K562 (cell line): Measurements from ENCODE around the gene ZNF180. TPM values are rescaled to one million over a fixed set of nuclear protein-coding genes. Genes with fewer than 3 reads are reported as not detected.

Experiments
- ATAC-seq: fragments of 200-7000 bp; cut with Tn5 transposase; 3 replicates; pipeline ENCODE4 v1.9.1; 2020; ENCODE audit warnings: moderate library complexity
- BruUV-seq: library from RNA; stranded (reverse); fragments of 400-500 nt; replicated peaks from 2 replicates; lab custom pipeline; 2021; lab: Mats Ljungman, UMichigan
- CTCF ChIA-PET: fragments of 300-600 bp; formaldehyde crosslinking; extraction: SDS; loops from one replicate; lab custom pipeline; 2021; ENCODE audit warnings: low intra/inter-chr PET ratio; lab: Yijun Ruan, JAX
- POLR2A ChIA-PET: fragments of 300-600, 350-650 bp; sonication (Branson Sonifier 250); formaldehyde crosslinking; extraction: SDS; loops from one replicate; lab custom pipeline; 2021; ENCODE audit warnings: antibody characterized with exemption, inconsistent platforms; lab: Yijun Ruan, JAX
- DNase-seq, 4 experiments: peaks; one replicate each; pipeline versions ENCODE4 v3.0.0 to v3.0.0-alpha.2; 2011 to 2018; ENCODE audit warnings: low spot score in 3 of 4, mixed read lengths in 3 of 4; ENCODE audit errors: extremely low read depth in 1 of 4
- FAIRE-seq: peaks from 2 replicates; lab custom pipeline; 2011; peaks lifted over from hg19 to GRCh38; lab: Jason Lieb, UNC
- H2AFZ ChIP-seq: 2 replicates; pipeline ENCODE4 v1.6.0; 2011; ENCODE audit warnings: low read depth, low read length, control low read depth, inconsistent platforms
- H3K27ac ChIP-seq: fragments of 200-600 bp; 3 replicates; pipeline ENCODE4 v1.8.0; 2011; ENCODE audit warnings: low read depth, mild to moderate bottlenecking, control low read depth, inconsistent platforms, low read length, moderate library complexity, mixed read lengths; ENCODE audit errors: extremely low read depth
- H3K27me3 ChIP-seq, 2 experiments: fragments of 300-600 bp in 1 of 2; 2 replicates in 1 of 2; 3 replicates in 1 of 2; pipeline versions ENCODE4 v1.6.0 to v1.8.0; 2011; ENCODE audit warnings: inconsistent platforms in 2 of 2, low read length in 2 of 2, mild to moderate bottlenecking in 1 of 2, mixed read lengths in 1 of 2, moderate library complexity in 1 of 2; ENCODE audit not compliant: control insufficient read depth in 2 of 2, insufficient read depth in 2 of 2
- H3K36me3 ChIP-seq: fragments of 300-600 bp; 3 replicates; pipeline ENCODE4 v1.8.0; 2011; ENCODE audit warnings: mild to moderate bottlenecking, low read length, inconsistent platforms; ENCODE audit not compliant: control insufficient read depth, insufficient read depth
- H3K4me1 ChIP-seq, 2 experiments: fragments of 200-600 bp in 1 of 2; replicated peaks in 1 of 2; 2 replicates in 1 of 2; 3 replicates in 1 of 2; pipeline versions ENCODE4 v1.5.1 to v1.8.0; 2011; ENCODE audit warnings: inconsistent platforms in 2 of 2, low read length in 2 of 2, mild to moderate bottlenecking in 1 of 2, mixed read lengths in 1 of 2, moderate library complexity in 1 of 2; ENCODE audit not compliant: control insufficient read depth in 2 of 2, insufficient read depth in 2 of 2
- H3K4me2 ChIP-seq: 2 replicates; pipeline ENCODE4 v1.6.1; 2011; ENCODE audit warnings: low read length, control low read depth, inconsistent platforms, mixed read lengths; ENCODE audit not compliant: insufficient read depth
- H3K4me3 ChIP-seq: fragments of 200-600 bp; sonication (generic), shearing (Covaris generic); 2 replicates; pipeline ENCODE4 v1.5.1; 2016; ENCODE audit warnings: control low read depth, inconsistent platforms
- H3K79me2 ChIP-seq: fragments of 200-600 bp; 3 replicates; pipeline ENCODE4 v1.8.0; 2011; ENCODE audit warnings: low read length, inconsistent platforms; ENCODE audit not compliant: control insufficient read depth, insufficient read depth
- H3K9ac ChIP-seq, 2 experiments: 2 replicates each; pipeline versions ENCODE4 v1.6.0 to v1.6.1; 2011; ENCODE audit warnings: low read depth in 2 of 2, low read length in 2 of 2, control low read depth in 1 of 2, inconsistent platforms in 1 of 2, mild to moderate bottlenecking in 1 of 2, mixed read lengths in 1 of 2; ENCODE audit not compliant: insufficient read depth in 1 of 2
- H3K9me1 ChIP-seq: one replicate; pipeline ENCODE4 v1.6.0; 2011; ENCODE audit warnings: inconsistent platforms, mild to moderate bottlenecking, low read length, moderate library complexity; ENCODE audit not compliant: control insufficient read depth, insufficient read depth
- H3K9me3 ChIP-seq: replicated peaks from 2 replicates; pipeline ENCODE4 v1.5.1; 2011; ENCODE audit warnings: low read depth, low read length, inconsistent platforms; ENCODE audit not compliant: control insufficient read depth, insufficient read depth
- H4K20me1 ChIP-seq: replicated peaks from 2 replicates; pipeline ENCODE4 v1.6.1; 2011; ENCODE audit warnings: low read length, inconsistent platforms, mixed read lengths; ENCODE audit not compliant: control insufficient read depth, insufficient read depth
- DMBX1 ChIP-seq: fragments of 250-450 bp; sonication (Bioruptor Pico); IDR thresholded peaks from 2 replicates; pipeline ENCODE4 v1.8.0; 2022; ENCODE audit warnings: inconsistent platforms, mild to moderate bottlenecking, moderate library complexity, borderline replicate concordance
- EP300 ChIP-seq: IDR thresholded peaks from 2 replicates; pipeline ENCODE4 v1.6.1; 2012; ENCODE audit warnings: low read length, improper control_type of control experiment
- FOXK2 ChIP-seq, 2 experiments: fragments of 450-650 bp; IDR thresholded peaks in 1 of 2; conservative IDR thresholded peaks in 1 of 2; 2 replicates each; pipeline ENCODE4 v1.6.1; 2016; ENCODE audit warnings: low read depth in 2 of 2, mild to moderate bottlenecking in 1 of 2
- NFXL1 ChIP-seq: fragments of 450-650 bp; formaldehyde crosslinking; IDR thresholded peaks from 2 replicates; pipeline ENCODE4 v1.4.0; 2021; ENCODE audit warnings: mild to moderate bottlenecking
- PCBP2 ChIP-seq: fragments of 200-400 bp; formaldehyde crosslinking; IDR thresholded peaks from 2 replicates; pipeline ENCODE4 v1.6.1; 2018; ENCODE audit warnings: low read length, low read depth, mild to moderate bottlenecking, moderate library complexity; ENCODE audit not compliant: poor library complexity, severe bottlenecking
- PHB ChIP-seq: fragments of 250-450 bp; sonication (Bioruptor Pico); IDR thresholded peaks from 2 replicates; pipeline ENCODE4 v1.5.0; 2021
- SREBF2 ChIP-seq: sonication (generic); formaldehyde crosslinking; IDR thresholded peaks from 2 replicates; pipeline ENCODE4 v1.4.0; 2020; ENCODE audit warnings: mild to moderate bottlenecking, missing genetic modification reagents
- TFAM ChIP-seq: fragments of 250-450 bp; sonication (Bioruptor Pico); conservative IDR thresholded peaks from 2 replicates; pipeline ENCODE4 v1.5.0; 2021; ENCODE audit warnings: mild to moderate bottlenecking, moderate library complexity
- ZNF121 ChIP-seq: sonication (generic); formaldehyde crosslinking; conservative IDR thresholded peaks from 2 replicates; pipeline ENCODE4 v1.8.0; 2022; ENCODE audit warnings: missing genetic modification reagents
- ZNF507 ChIP-seq: conservative IDR thresholded peaks from 2 replicates; pipeline ENCODE4 v1.6.1; 2017; ENCODE audit warnings: missing genetic modification characterization, missing compliant biosample characterization
- ZNF586 ChIP-seq: fragments of 450-650 bp; formaldehyde crosslinking; conservative IDR thresholded peaks from 2 replicates; pipeline ENCODE4 v1.4.0; 2020; ENCODE audit warnings: mild to moderate bottlenecking, moderate library complexity
- ZNF668 ChIP-seq: fragments of 250-450 bp; sonication (Bioruptor Pico); IDR thresholded peaks from 2 replicates; pipeline ENCODE4 v1.8.0; 2022; ENCODE audit warnings: mild to moderate bottlenecking, inconsistent platforms
- WGBS: fragments of 100-300 bp; shearing (Covaris generic); methylation state at CpG from one replicate; pipeline ENCODE4 v1.1.6; 2016; ENCODE audit warnings: low coverage, mixed read lengths; ENCODE audit not compliant: insufficient coverage; ENCODE audit errors: missing lambda C conversion rate; 5-methylcytosine and 5-hydroxymethylcytosine counted together
- in situ Hi-C: fragments of 300-500 bp; cut with MboI; formaldehyde crosslinking; loops from 4 replicates; pipeline ENCODE4 v1.15.0; 2018; ENCODE audit warnings: inconsistent platforms, mixed read lengths
- intact Hi-C: fragments of 100-400 bp; cut with micrococcal nuclease; formaldehyde crosslinking; loops from 2 replicates; pipeline ENCODE4 v1.14.2; 2022
- polyA plus RNA-seq, 8 experiments: library from polyadenylated mRNA; depleted of rRNA in 4 of 8; stranded (reverse) in 5 of 8; unstranded in 3 of 8; fragments of >200 nt; fragmentation: Nextera tagmentation in 2 of 8; fragmentation: Illumina TruSeq in 1 of 8; extraction: Ambion mirVana in 2 of 8; extraction: Trizol in 1 of 8; gene quantifications; 2 replicates each; pipeline versions ENCODE4 v1.2.1 to v1.2.3, GENCODE V29; 2011 to 2014; ENCODE audit warnings: inconsistent platforms in 1 of 8, missing spikeins in 1 of 8
- total RNA-seq, 7 experiments: library from RNA; depleted of rRNA in 6 of 7; stranded (reverse); fragments of >200 nt in 6 of 7; fragmentation: Illumina TruSeq in 2 of 7; extraction: Trizol in 2 of 7; gene quantifications; 2 replicates each; pipeline versions ENCODE4 v1.2.1 to v1.2.3, GENCODE V29; 2011 to 2021; ENCODE audit warnings: low replicate concordance in 1 of 7
- TF ChIP-seq, protein P1 (sequence below): sonication (generic); formaldehyde crosslinking; IDR thresholded peaks from 2 replicates; pipeline ENCODE4 v1.8.0; 2023; ENCODE audit warnings: mild to moderate bottlenecking, missing genetic modification reagents
- TF ChIP-seq, protein P2 (sequence below): fragments of 450-650 bp; IDR thresholded peaks from 2 replicates; pipeline ENCODE4 v1.6.1; 2014; ENCODE audit warnings: low read depth, mild to moderate bottlenecking, moderate library complexity, borderline replicate concordance
- TF ChIP-seq, protein P3 (sequence below): fragments of 250-450 bp; sonication (Bioruptor Pico); IDR thresholded peaks from 2 replicates; pipeline ENCODE4 v1.8.0; 2021; ENCODE audit warnings: mild to moderate bottlenecking, moderate library complexity
- TF ChIP-seq, protein P4 (sequence below): sonication (generic); formaldehyde crosslinking; IDR thresholded peaks from 2 replicates; pipeline ENCODE4 v1.9.0; 2022; ENCODE audit warnings: mild to moderate bottlenecking, missing genetic modification reagents

The ZNF180 gene
- total and polyA plus RNA-seq, 9 of the 15 experiments (the other 6 are each of a cell fraction or from before 2014, with no cell fraction given), result 1.8 to 8.7 (median 5.9) TPM

DNA sequence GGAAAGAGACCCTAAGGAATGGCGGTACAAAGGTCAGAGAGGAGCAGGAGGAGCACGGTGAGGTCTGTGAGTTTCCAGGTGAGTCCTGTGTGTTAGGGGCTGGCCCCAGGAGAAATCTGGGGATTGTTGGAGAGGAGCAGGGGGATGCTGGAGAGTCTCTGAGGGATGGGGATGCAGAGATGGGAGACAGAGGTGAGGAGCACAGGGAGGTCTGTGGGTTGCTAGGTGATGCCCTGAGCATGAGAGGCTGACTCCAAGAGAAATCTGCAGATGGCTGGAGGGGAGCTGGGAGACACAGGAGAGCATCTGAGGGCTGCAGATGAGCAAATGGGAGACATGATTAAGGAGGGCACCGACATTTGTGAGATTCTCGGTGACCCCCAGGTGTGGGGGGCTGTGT lies 48.0 kb downstream of the ZNF180 start:
- TF ChIP-seq ZNF668 (CRISPR knock-in tag) (no peak), ZNF121 (no peak), PHB (CRISPR knock-in tag) (no peak), SREBF2 (CRISPR knock-in tag) (no peak), ZNF586 (CRISPR knock-in tag) (no peak), PCBP2 (no peak), DMBX1 (no peak), EP300 (no peak), FOXK2 (conservative IDR thresholded peaks at IDR 0.05 in 1 of 2, IDR thresholded peaks at IDR 0.05 in 1 of 2; ENCODE audit: low read depth in 2 of 2) (no peak), TFAM (CRISPR knock-in tag) (no peak), ZNF507 (no peak), NFXL1 (no peak)
- TF ChIP-seq, protein P1, sequence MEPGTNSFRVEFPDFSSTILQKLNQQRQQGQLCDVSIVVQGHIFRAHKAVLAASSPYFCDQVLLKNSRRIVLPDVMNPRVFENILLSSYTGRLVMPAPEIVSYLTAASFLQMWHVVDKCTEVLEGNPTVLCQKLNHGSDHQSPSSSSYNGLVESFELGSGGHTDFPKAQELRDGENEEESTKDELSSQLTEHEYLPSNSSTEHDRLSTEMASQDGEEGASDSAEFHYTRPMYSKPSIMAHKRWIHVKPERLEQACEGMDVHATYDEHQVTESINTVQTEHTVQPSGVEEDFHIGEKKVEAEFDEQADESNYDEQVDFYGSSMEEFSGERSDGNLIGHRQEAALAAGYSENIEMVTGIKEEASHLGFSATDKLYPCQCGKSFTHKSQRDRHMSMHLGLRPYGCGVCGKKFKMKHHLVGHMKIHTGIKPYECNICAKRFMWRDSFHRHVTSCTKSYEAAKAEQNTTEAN, result no peak
- TF ChIP-seq, protein P2, sequence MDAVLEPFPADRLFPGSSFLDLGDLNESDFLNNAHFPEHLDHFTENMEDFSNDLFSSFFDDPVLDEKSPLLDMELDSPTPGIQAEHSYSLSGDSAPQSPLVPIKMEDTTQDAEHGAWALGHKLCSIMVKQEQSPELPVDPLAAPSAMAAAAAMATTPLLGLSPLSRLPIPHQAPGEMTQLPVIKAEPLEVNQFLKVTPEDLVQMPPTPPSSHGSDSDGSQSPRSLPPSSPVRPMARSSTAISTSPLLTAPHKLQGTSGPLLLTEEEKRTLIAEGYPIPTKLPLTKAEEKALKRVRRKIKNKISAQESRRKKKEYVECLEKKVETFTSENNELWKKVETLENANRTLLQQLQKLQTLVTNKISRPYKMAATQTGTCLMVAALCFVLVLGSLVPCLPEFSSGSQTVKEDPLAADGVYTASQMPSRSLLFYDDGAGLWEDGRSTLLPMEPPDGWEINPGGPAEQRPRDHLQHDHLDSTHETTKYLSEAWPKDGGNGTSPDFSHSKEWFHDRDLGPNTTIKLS, result no peak
- TF ChIP-seq, protein P3, sequence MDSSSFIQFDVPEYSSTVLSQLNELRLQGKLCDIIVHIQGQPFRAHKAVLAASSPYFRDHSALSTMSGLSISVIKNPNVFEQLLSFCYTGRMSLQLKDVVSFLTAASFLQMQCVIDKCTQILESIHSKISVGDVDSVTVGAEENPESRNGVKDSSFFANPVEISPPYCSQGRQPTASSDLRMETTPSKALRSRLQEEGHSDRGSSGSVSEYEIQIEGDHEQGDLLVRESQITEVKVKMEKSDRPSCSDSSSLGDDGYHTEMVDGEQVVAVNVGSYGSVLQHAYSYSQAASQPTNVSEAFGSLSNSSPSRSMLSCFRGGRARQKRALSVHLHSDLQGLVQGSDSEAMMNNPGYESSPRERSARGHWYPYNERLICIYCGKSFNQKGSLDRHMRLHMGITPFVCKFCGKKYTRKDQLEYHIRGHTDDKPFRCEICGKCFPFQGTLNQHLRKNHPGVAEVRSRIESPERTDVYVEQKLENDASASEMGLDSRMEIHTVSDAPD (CRISPR knock-in tag), result no peak
- TF ChIP-seq, protein P4, sequence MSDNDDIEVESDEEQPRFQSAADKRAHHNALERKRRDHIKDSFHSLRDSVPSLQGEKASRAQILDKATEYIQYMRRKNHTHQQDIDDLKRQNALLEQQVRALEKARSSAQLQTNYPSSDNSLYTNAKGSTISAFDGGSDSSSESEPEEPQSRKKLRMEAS (CRISPR knock-in tag), result no peak
- Histone ChIP-seq H3K79me2 (no peaks in the 10 kb centered on the region), H3K9me3 (peaks cover 2% of the 10 kb centered on the region; the same call in 1 of the 2 replicates), H3K27me3 (no peaks in the 10 kb centered on the region), H3K9ac (no peak overlapping the region), H3K27ac (no peak overlapping the region), H4K20me1 (no peaks in the 10 kb centered on the region), H3K36me3 (no peaks in the 10 kb centered on the region), H2AFZ (no peak overlapping the region), H3K4me2 (no peak overlapping the region), H3K9me1 (no peaks in the 10 kb centered on the region), H3K4me3 (no peak overlapping the region), H3K4me1 (peaks cover 0 to 6% of the 10 kb centered on the region in 2 experiments; a peak in 2 of 5 replicates)
- FAIRE-seq (no peak), DNase-seq (no peak), ATAC-seq (no peak)
- ChIA-PET CTCF (no interaction called here), POLR2A (no interaction called here)
- WGBS, result 0% methylated on average over 4 of the region's 4 CpGs
- intact Hi-C loops (no loop called here), in situ Hi-C loops (no loop called here)
- BruUV-seq, result no TSS peak
